HG02678 (cell line): Measurements from ENCODE around the gene XPO6.

ENCODE experiments used
- ATAC-seq: cut with Tn5 transposase; IDR thresholded peaks from one replicate; pipeline ENCODE4 v1.9.1; 2021; ENCODE audit warnings: mild to moderate bottlenecking, moderate library complexity; ENCODE audit not compliant: unreplicated experiment

Gene XPO6

GRCh38 chr16:28161626-28162025, 50.1 kb downstream of the XPO6 start:
- no peak for ATAC-seq

- no peak for ATAC-seq
These were observed 53.6 kb downstream of the XPO6 start for GRCh38 chr16:28158136-28158535.

- no peak for ATAC-seq
These were observed 55.6 kb downstream of the XPO6 start for GRCh38 chr16:28156056-28156680.

GRCh38 chr16:28155293-28155692, 56.5 kb downstream of the XPO6 start:
- ATAC-seq: no peak

- no peak for ATAC-seq
These were observed 60.6 kb downstream of the XPO6 start for GRCh38 chr16:28151180-28151579.

- no peak for ATAC-seq
These were observed 62.5 kb downstream of the XPO6 start for GRCh38 chr16:28149011-28149888.

GRCh38 chr16:28146536-28146935, 65.2 kb downstream of the XPO6 start:
- no peak for ATAC-seq

GRCh38 chr16:28145796-28146195, 66.0 kb downstream of the XPO6 start:
- ATAC-seq: no peak

- peak; percentile 64 for ATAC-seq
These were observed 70.8 kb downstream of the XPO6 start for GRCh38 chr16:28140788-28141618.

- no peak for ATAC-seq
These were observed 72.2 kb downstream of the XPO6 start for GRCh38 chr16:28139530-28139929.

- ATAC-seq: no peak
These were observed 74.9 kb downstream of the XPO6 start for GRCh38 chr16:28136751-28137434.

GRCh38 chr16:28133666-28134065, 78.1 kb downstream of the XPO6 start:
- ATAC-seq: no peak

- ATAC-seq: no peak
These were observed 79.9 kb downstream of the XPO6 start for GRCh38 chr16:28131743-28132393.

- ATAC-seq: no peak
These were observed 80.6 kb downstream of the XPO6 start for GRCh38 chr16:28131181-28131580.

GRCh38 chr16:28130099-28131088, 81.4 kb downstream of the XPO6 start:
- no peak for ATAC-seq

GRCh38 chr16:28126684-28127620, 84.8 kb downstream of the XPO6 start:
- no peak for ATAC-seq

- no peak for ATAC-seq
These were observed 86.2 kb downstream of the XPO6 start for GRCh38 chr16:28125592-28125991.

GRCh38 chr16:28121527-28121926, 90.2 kb downstream of the XPO6 start:
- no peak for ATAC-seq
